SIG-M5 treated with dmso at 0.1 percent for 504 hours (cell line): ENCODE data around the gene ADGRG3.
"Not testable (repeated sequence)": the region's sequence is repeated elsewhere in the genome, so short reads cannot be mapped to it uniquely, and the experiment has no call there.

ENCODE experiments used
- DNase-seq: peaks from one replicate; lab custom pipeline; 2025; ENCODE audit not compliant: unreplicated experiment; lab: John Stamatoyannopoulos, UW

The ADGRG3 gene

DNA sequence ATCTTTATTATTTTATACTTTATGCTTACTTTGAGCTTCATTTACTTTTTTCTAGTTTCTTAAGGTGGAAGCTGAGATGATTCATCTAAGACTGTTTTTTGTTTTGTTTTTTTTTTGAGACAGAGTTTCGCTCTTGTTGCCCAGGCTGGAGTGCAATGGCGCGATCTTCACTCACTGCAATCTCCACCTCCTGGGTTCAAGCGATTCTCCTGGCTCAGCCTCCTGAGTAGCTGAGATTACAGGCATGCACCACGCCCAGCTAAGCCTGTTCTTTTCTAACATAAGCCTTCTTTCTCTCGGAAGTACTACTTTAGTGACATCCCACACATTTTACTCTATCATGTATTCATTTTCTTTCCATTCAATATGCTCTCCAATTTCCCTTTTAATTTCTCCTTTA, 44.5 kb downstream of the ADGRG3 start:
- not testable (repeated sequence) for DNase-seq

DNA sequence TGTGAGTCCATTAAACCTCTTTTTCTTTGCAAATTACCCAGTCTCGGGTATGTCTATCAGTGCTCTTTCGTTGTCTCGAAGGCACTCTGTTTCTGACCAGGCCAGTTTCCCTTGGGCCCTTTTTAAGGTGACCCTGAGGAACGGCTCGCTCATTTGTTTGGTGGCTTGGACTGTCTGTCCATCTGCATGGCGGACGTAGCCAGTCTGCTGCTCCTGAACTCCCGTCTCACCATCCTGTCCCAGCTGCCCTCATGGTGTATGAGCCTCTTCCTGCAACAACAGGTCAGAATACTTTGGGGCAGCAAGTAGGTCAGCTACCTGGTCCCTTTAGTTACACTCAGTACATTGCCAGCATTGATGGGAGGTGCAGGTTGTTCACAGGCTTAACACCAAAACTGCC, 45.5 kb downstream of the ADGRG3 start:
- no peak for DNase-seq

DNA sequence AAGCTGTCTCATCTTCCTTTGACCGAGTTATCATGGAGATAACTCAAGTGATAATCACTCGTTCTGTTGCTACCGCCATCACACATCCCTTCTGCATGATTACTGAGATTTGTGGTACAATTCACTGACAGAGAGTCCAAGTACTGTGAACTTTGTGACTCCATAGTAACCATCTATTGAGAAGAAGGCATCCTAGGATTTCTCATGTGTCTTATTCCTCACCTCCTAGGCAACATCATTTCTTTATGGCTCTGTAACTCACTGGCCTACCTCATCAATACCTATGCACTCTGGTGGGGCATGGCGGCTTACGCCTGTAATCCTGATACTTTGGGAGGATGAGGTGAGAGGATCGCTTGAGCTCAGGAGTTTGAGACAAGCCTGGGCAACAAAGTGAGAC, 45.9 kb downstream of the ADGRG3 start:
- no peak for DNase-seq

DNA sequence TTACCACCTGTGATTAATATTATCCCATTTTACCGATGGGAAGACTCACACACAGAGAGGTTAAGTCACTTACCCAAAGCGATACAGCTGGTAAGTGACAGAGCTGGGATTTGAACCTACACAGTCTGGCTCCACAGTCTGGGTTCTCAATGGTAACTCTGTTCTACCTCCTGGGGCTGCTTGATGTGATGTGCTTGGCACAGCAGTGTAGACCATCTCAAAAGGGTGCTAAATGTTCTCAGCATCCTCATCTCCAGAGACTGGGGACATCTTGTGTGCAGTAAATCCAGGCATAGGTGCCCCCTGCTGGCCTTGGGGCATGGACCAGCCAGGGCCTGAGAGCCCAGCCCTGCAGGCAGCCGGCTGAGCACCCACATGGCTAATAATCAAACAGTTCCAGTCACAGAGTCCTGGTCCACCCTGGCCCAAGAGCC, 52.1 kb downstream of the ADGRG3 start:
- peak; percentile 21 for DNase-seq

DNA sequence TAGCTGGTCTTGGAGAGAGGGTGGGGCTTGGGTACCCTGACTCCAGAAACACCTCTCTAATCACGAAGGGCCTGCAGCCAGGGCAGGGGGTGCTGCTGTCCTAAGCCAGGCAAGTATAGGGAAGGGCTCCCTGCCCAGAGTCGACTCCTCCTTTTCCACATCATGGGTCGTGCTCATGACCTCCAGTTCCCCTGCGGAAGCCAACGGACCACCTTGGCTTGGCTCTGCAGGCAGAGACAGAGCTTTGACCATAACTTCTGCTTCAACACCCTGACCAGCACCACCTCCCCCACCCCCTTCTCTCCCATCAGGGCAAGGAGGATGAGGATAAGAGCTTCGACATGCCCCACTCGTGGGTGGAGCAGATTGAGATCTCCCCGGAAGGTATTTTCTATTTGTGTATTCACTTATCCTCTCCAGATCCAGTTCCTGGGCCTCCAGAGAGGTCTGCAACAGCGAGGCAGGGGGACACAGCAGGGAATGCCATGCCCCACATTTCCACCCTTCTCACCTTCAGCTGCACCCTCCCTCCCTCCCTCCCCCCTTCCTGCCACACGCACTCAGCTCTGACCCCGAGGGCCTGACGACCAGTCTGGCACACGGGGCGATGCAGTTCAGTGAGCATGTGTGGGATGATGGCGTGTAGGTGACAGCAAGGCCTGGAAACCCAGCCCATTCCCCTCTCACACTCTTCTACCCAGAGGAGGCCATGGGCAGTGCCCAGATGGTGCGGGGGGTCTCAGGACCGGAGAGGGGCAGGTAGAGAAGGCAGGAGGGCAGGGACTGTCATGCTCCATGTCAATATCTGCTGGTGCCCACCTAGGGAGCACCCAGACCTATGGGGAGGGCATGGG, 53.5 kb downstream of the ADGRG3 start:
- DNase-seq: no peak

DNA sequence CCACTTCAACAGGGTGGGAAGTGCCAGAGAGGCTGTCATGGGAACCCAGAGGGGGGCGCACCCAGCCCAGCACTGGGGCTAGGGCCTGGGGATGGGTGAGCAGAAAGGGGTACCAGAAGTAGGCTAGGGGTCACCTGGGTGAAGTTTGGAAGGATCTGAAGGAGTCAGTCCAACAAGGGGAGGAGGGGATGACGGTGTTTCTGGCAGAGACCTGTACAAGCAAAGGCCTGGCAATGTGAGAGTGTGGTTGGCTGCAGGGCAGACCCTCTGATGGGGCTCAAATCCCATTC, 54.0 kb downstream of the ADGRG3 start:
- DNase-seq: no peak

DNA sequence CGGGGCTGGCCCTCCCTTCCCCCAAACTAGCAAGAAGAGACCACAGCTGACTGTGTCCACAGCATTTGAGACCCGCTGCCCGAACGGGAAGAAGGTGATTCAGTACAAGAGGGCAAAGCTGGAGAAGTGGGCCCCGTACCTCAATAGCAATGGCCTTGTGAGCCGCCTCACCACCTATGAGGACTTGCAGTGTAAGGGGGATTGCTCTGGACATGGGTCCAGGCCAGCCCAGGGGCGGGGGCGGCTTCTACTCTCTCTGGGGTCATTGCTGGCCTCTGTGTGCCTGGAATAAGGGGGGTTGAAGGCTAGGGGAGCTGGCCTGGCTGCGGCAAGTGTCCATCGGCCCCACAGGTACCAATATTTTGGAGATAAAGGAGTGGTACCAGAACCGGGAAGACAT, 54.5 kb downstream of the ADGRG3 start:
- DNase-seq: no peak

DNA sequence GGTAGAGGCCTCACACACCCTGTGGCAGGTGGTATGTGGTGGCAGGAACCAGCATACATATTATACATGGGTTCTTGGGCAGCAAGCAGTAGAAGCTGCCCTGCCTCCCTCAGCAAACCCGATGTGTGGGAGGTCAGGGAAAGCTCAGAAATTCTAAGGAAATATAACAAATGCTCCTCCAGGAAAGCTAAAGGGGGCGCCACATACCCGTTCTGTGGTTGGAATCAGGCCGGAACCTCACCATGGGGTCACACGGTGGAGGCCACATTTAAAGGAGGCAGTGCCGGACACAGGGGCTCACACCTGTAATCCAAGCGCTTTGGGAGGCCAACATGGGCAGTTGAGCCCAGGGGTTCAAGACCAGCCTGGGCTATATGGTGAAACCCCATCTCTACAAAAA, 55.1 kb downstream of the ADGRG3 start:
- no peak for DNase-seq

DNA sequence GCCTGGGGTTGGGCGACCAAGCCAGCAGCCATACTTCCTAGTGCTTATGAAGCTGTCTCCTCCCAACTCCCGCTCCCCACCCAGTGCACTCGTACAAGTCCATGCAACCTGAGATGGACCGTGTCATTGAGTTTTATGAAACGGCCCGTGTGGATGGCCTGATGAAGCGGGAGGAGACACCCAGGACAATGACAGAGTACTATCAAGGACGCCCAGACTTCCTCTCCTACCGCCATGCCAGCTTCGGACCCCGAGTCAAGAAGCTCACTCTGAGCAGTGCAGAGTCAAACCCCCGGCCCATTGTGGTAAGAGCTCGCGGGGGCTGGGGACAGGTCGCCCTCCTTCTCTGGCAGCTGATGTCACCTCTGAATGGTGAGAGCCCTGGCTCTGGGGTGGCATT, 56.4 kb downstream of the ADGRG3 start:
- no peak for DNase-seq

DNA sequence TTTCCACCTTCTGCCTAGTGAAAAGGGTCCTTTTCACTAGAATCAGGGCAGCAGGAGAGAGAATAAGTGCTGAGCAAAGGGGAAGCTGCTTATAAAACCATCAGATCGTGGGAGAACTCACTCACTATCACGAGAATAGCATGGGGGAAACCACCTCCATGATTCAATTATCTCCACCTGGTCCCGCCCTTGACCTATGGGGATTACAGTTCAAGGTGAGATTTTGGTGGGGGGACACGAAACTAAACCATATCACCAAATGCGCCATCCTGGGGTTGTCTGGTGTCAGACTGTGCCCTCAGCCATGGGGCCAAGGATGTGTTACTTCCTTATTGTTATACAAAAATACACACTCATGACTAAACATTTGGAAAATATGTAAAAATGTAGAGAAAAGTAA, 57.0 kb downstream of the ADGRG3 start:
- no peak for DNase-seq

DNA sequence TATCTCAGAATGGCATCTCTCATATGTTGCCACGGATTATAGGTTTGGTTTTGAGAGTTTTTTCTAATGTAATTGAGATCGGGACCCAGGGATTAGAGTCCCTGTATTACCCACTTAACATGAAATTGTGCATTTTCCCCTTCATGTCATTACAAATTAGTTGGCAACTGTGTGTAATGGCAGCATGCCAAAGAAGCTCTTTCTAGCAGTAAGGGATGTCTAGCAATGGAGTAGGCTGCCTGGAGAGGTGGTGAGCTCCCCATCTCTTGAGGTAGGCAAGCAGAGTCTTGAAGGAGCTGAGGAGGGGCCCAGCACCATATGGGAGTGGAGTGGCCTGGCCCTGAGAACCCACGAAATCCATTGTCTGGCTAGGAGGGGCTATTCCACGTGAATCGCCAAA, 57.4 kb downstream of the ADGRG3 start:
- DNase-seq: no peak

DNA sequence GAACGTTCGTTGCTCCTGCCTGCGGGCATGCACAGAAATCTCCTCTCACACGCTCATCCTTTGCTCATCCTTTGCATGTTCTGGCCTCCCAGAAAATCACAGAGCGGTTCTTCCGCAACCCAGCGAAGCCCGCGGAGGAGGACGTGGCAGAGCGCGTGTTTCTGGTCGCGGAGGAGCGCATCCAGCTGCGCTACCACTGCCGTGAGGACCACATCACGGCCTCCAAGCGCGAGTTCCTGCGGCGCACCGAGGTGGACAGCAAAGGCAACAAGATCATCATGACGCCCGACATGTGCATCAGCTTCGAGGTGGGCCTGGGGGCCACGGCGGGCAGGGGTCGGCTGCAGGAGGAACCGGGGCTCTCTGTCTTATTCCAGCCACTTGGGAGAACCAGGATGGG, 57.9 kb downstream of the ADGRG3 start:
- DNase-seq: no peak

DNA sequence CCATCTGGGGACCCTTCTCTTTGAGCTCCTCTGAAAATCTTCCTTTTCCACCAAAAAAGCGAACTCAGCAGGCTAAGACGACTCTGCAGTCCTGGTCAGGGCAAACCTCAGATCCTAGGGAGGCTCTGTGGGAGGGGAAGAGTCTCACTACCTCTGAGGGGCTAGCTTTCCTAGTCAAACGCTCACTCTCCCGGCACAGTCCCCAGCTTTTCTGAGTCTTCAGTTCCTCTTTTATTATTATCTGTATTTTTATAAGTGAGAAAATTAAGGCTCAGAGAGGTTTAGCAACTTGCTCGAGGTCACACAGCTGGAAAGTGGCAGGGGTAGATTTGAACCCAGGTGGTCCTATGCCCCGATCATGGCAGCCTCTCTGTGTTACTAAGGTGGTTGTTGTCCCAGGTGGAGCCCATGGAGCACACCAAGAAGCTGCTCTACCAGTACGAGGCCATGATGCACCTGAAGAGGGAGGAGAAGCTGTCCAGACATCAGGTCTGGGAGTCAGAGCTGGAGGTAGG, 58.4 kb downstream of the ADGRG3 start:
- DNase-seq: no peak

DNA sequence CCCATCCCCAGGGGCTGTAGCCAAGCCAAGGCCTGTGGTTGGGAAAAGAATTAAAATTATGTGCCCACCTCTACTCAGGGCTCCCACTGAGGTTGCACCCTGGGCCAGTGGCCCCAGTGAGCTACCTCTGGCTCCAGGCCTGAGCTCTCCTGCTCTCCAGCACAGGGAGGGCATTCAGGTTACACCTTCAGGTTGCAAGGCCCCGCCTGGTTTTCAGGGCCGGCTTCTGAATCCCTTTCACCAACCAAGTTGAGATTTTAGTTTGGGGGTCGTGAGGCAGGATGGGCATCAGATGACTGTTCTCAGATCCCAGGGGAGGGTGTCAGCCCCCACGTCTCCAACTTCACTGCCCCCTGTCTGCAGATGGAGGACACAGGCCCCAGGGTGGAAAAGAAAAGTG, 59.5 kb downstream of the ADGRG3 start:
- no peak for DNase-seq

DNA sequence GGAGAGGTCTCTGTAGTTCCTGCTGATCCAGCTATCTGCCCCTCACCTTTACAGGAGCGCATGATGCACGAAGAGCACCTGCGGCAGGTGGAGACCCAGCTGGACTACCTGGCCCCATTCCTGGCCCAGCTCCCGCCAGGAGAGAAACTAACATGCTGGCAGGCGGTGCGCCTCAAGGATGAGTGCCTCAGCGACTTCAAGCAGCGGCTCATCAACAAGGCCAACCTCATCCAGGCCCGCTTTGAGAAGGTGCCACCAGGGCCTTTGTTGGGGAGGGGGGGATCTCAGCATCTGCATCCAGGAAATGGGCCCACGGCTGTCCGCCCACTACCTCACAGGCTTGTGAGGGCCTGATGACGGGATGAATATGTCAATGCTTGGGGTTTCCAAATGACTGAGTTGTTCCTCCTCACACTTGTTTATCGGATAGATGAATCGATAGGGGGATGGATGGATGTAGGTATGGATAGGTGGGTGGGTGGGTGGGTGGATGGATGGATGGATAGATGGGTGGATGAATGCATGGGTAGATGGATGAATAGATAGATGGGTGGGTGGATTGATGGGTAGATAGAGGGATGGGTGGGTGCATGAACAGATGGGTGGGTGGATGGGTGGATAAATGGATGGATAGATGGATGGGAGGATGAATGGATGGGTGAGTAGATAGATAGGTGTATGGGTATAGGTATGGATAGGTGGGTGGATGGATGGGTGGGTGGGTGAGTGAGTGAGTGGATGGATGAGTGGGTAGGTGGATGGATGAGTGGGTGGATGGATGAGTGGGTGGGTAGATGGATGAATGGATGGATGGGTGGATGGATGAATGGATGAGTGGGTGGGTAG, 60.5 kb downstream of the ADGRG3 start:
- no peak for DNase-seq

DNA sequence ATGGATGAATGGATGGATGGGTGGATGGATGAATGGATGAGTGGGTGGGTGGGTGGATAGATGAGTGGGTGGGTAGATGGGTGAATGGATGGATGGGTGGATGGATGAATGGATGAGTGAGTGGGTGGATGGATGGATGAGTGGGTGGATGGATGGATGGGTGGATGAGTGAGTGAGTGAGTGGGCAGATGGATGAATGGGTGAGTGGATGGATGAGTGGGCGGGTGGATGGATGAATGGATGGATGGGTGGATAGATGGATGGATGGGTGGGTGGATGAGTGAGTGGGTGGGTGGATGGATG, 61.0 kb downstream of the ADGRG3 start:
- DNase-seq: no peak

DNA sequence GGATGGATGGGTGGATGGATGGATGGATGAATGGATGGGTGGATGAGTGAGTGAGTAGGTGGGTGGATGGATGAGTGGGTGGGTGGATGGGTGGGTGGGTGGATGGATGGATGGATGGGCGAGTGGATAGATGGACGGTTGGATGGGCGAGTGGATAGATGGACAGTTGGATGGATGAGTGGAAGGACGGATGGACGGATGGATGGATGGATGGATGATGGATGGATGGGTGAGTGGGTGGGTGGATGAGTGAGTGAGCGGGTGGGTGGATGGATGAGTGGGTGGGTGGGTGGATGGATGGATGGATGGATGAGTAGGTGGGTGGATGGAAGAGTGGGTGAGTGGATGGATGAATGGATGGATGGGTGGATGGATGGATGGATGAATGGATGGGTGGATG, 61.7 kb downstream of the ADGRG3 start:
- not testable (repeated sequence) for DNase-seq

DNA sequence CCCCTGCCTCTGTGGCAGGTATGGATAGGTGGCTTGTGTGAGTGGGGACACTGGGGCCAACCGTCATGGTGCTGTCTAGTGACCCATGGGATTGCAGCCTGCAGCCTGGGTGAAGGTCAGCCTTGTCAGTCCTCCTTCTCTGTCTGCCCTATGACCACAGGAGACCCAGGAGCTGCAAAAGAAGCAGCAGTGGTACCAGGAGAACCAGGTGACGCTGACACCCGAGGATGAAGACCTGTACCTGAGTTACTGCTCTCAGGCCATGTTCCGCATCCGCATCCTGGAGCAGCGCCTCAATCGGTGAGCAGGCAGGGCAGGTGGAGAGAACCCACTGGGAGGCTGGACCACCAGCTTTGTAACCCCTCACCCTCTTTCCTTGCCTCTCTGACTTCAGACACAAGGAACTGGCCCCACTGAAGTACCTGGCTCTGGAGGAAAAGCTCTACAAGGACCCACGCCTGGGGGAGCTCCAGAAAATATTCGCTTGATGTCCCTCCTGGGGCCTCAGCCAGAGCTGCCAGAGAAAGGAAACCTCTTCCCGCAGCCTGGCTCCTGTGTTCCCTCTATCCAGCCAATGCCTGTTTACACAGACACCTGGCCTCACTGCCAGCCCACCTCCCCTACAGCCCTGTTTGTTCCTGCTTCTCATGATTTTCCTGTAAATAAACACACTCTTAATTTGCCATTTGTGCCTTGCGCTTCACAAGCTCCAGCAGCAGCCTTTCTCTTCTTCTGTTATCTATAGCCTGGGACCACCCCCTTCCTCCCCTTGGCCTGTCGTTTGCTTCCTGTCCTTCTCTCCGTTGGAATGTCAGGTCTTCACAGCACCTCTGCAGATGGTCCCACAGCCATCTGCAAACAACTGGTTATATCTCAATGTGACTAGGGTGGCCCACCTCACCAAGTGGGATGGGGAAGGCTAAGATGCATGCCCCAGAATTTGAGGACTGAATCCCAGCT, 62.9 kb downstream of the ADGRG3 start:
- DNase-seq: no peak

DNA sequence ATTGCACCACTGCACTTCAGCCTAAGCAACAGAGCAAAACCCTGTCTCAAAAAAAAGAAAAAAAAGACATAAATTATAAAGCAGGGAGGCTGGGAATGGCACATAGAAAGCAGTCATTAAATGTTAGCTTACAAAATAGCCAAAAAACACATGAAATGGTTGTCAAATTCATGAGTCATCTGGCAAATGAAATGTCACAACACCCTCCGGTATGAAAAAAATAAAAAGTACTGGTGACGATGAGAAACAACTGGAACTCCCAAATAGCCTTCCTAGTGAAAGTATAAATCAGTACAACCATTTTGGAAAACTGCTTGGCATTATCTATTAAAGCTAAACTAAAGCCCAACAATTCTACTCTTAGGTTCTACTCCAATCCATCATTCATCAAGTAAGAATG, 63.9 kb downstream of the ADGRG3 start:
- DNase-seq: no peak

DNA sequence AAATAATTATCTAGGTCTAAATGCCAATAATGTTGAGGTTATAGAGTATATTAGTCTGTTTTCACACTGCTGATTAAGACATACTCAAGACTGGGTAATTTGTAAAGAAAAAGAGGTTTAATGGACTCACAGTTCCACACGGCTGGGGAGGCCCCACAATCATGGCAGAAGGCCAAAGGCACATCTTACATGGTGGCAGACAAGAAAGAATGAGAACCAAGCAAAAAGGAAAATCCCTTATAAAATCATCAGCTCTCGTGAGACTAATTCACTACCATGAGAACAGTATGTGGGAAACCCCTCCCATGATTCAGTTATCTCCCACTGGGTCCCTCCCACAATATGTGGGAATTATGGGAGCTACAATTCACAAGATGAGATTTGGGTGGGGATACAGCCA, 64.6 kb downstream of the ADGRG3 start:
- no peak for DNase-seq

DNA sequence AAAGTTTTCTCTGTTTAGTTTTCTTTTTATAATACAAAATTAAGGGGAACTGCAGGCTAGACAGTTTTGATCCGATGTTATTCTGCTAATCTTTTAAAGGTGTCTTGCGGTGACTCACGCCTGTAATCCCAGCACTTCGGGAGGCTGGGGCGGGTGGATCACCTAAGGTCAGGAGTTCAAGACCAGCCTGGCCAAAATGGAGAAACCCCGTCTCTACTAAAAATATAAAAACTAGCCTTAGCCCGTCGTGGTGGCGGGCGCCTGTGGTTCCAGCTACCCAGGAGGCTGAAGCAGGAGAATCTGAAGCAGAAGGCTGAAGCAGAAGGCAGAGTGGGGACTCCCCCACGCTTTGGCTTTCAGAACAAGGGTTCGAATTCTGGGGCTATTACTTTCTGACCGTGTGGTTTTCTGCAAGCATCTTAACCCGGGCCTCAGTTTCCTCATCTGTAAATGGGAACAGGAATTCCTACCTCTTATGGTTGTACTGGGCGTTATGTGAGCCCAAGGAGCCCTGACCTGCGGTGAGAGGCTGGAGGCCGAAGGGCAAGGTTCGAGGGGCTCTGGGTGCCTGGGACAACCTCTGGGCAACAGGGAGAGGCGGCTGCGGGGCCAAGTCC, 66.3 kb downstream of the ADGRG3 start:
- no peak for DNase-seq
